Tibial nerve (tissue), 4 donors: ENCODE measurements around the gene RPS5.

Source experiments
- EP300 ChIP-seq, 2 donors: sonication (generic); formaldehyde crosslinking; IDR thresholded peaks; one replicate each; pipeline ENCODE4 v1.6.1; 2017; ENCODE audit warnings: antibody characterized with exemption in 2 of 2, mild to moderate bottlenecking in 1 of 2
- POLR2A ChIP-seq, 2 donors: fragments of 450-650 bp; IDR thresholded peaks; one replicate each; pipeline ENCODE4 v1.6.1; 2017; ENCODE audit warnings: antibody characterized with exemption in 2 of 2, mild to moderate bottlenecking in 2 of 2, moderate library complexity in 2 of 2
- TF ChIP-seq, protein P1 (sequence below), 5 experiments: fragments of 200-600 bp in 3 of 5; fragments of 450-650 bp in 2 of 5; sonication (generic) in 3 of 5; IDR thresholded peaks; one replicate each; pipeline ENCODE4 v1.5.1; 2016 to 2019; ENCODE audit warnings: antibody characterized with exemption in 5 of 5, mild to moderate bottlenecking in 3 of 5, moderate library complexity in 2 of 5

GRCh38 chr19:58429745-58430144 is 42.7 kb downstream of the RPS5 start:
- TF ChIP-seq, protein P1, sequence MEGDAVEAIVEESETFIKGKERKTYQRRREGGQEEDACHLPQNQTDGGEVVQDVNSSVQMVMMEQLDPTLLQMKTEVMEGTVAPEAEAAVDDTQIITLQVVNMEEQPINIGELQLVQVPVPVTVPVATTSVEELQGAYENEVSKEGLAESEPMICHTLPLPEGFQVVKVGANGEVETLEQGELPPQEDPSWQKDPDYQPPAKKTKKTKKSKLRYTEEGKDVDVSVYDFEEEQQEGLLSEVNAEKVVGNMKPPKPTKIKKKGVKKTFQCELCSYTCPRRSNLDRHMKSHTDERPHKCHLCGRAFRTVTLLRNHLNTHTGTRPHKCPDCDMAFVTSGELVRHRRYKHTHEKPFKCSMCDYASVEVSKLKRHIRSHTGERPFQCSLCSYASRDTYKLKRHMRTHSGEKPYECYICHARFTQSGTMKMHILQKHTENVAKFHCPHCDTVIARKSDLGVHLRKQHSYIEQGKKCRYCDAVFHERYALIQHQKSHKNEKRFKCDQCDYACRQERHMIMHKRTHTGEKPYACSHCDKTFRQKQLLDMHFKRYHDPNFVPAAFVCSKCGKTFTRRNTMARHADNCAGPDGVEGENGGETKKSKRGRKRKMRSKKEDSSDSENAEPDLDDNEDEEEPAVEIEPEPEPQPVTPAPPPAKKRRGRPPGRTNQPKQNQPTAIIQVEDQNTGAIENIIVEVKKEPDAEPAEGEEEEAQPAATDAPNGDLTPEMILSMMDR (IDR thresholded peaks at IDR 0.05) = no peak
- TF ChIP-seq POLR2A (IDR thresholded peaks at IDR 0.05) (no peak), EP300 (IDR thresholded peaks at IDR 0.05) (no peak)
